Tibial nerve (tissue), 4 donors: ENCODE data around the gene CAPZA2. TPM values are rescaled to one million over a fixed set of nuclear protein-coding genes. Genes with fewer than 3 reads are reported as not detected.

Experiments used
- DNase-seq, 2 donors: peaks; one replicate each; pipeline ENCODE4 v3.0.0-alpha.2; 2019; ENCODE audit warnings: low spot score in 2 of 2
- H3K27ac ChIP-seq, 4 donors: fragments of 200-600 bp; sonication (generic) in 3 of 4; one replicate each; pipeline ENCODE4 v1.5.1; 2017 to 2019; ENCODE audit warnings: mild to moderate bottlenecking in 1 of 4
- H3K27me3 ChIP-seq, 2 donors: fragments of 200-600 bp; sonication (generic) in 1 of 2; one replicate each; pipeline versions ENCODE4 v1.5.1 to v1.6.0; 2017 to 2019
- H3K36me3 ChIP-seq, 3 donors: fragments of 200-600 bp; sonication (generic); one replicate each; pipeline ENCODE4 v1.5.1; 2018 to 2019
- H3K4me1 ChIP-seq, 4 donors: fragments of 200-600 bp; sonication (generic) in 3 of 4; one replicate each; pipeline ENCODE4 v1.5.1; 2017 to 2019
- H3K4me3 ChIP-seq, 4 donors: fragments of 200-600 bp; sonication (generic) in 3 of 4; one replicate each; pipeline ENCODE4 v1.5.1; 2017 to 2019; ENCODE audit warnings: mild to moderate bottlenecking in 1 of 4, moderate library complexity in 1 of 4
- H3K9me3 ChIP-seq, 4 donors: fragments of 200-600 bp; sonication (generic) in 3 of 4; one replicate each; pipeline ENCODE4 v1.5.1; 2017 to 2019
- CTCF ChIP-seq, 5 experiments: fragments of 200-600 bp in 3 of 5; fragments of 450-650 bp in 2 of 5; sonication (generic) in 3 of 5; IDR thresholded peaks; one replicate each; pipeline ENCODE4 v1.5.1; 2016 to 2019; ENCODE audit warnings: antibody characterized with exemption in 5 of 5, mild to moderate bottlenecking in 3 of 5, moderate library complexity in 2 of 5
- EP300 ChIP-seq, 2 donors: sonication (generic); formaldehyde crosslinking; IDR thresholded peaks; one replicate each; pipeline ENCODE4 v1.6.1; 2017; ENCODE audit warnings: antibody characterized with exemption in 2 of 2, mild to moderate bottlenecking in 1 of 2
- POLR2A ChIP-seq, 2 donors: fragments of 450-650 bp; IDR thresholded peaks; one replicate each; pipeline ENCODE4 v1.6.1; 2017; ENCODE audit warnings: antibody characterized with exemption in 2 of 2, mild to moderate bottlenecking in 2 of 2, moderate library complexity in 2 of 2
- WGBS, 2 donors: methylation state at CpG; one replicate each; pipeline ENCODE4 v1.1.5; 2018; 5-methylcytosine and 5-hydroxymethylcytosine counted together
- total RNA-seq, 4 donors: library from RNA; depleted of rRNA; stranded (reverse); fragments of >200 nt; gene quantifications; one replicate each; pipeline ENCODE4 v1.1.0, GENCODE V29; 2016

The CAPZA2 gene
- total RNA-seq, 4 donors from 2014 or later, result 55.5 to 127 (median 99.2) TPM

GRCh38 chr7:116952635-116953371 lies 90.4 kb downstream of the CAPZA2 start:
- Histone ChIP-seq H3K27me3 (no peaks in the 10 kb centered on the region), H3K27ac (peak overlapping the region; percentile 96 to 100 (median 98)), H3K36me3 (no peaks in the 10 kb centered on the region), H3K4me3 (peak overlapping the region; percentile 56 to 99 (median 88)), H3K9me3 (no peaks in the 10 kb centered on the region), H3K4me1 (peaks cover 3 to 40% (median 13%) of the 10 kb centered on the region in 4 donors)
- DNase-seq, result peak; percentile 32 to 56
- 4 to 6% methylated on average over 25 of the region's 25 CpGs for WGBS, 2 donors
- TF ChIP-seq POLR2A (IDR thresholded peaks at IDR 0.05), result no peak
- TF ChIP-seq CTCF (IDR thresholded peaks at IDR 0.05), result no peak
- TF ChIP-seq EP300 (IDR thresholded peaks at IDR 0.05), result peak in 1 of 2 donors; percentile 11

DNA sequence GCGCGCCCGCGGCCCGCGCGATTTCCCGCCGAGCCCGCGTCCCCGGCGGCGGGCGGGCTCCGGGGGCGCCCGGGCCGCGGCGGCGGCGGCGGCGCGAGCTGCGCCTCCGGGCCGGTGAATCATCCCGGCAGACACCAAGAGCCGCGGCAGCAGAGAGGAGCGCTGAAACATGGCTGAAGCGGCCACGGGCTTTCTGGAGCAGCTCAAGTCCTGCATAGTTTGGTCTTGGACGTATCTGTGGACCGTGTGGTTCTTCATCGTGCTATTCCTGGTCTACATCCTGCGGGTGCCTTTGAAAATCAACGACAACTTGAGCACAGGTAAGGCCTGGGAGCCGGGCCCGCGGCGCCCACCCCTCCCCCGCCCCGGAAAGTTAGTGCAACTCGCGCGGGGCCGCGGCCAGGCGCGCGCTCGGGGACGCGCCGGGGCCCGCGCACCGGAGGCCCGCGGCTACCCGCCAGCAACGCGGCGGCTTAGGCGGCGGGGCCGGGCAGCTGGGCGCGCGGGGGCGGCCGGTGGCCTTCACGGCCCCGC lies 91.1 kb downstream of the CAPZA2 start, which contains the start of gene ST7:
Gene ST7, plus strand, starts transcription at position 130 of the 534 bp plus-strand sequence. Its CDS starts 40 bp downstream, at position 170.
- no peaks in the 10 kb centered on the region for H3K36me3 ChIP-seq
- peak in 1 of 2 donors; percentile 54 for TF ChIP-seq EP300 (IDR thresholded peaks at IDR 0.05)
- TF ChIP-seq POLR2A (IDR thresholded peaks at IDR 0.05), result peak in 1 of 2 donors; percentile 7
- TF ChIP-seq CTCF (IDR thresholded peaks at IDR 0.05), result peak in 1 of 5 experiments; percentile 7
- DNase-seq, result peak; percentile 23 to 43
- H3K9me3 ChIP-seq, result no peaks in the 10 kb centered on the region
- peak within 1 kb of the TSS; percentile 98 to 100 (median 99) for H3K27ac ChIP-seq
- H3K27me3 ChIP-seq, result no peaks in the 10 kb centered on the region
- 0 to 1% methylated on average over 36 to 41 of the region's 77 CpGs for WGBS, 2 donors
- peak within 1 kb of the TSS; percentile 64 to 99 (median 88) for H3K4me3 ChIP-seq
- H3K4me1 ChIP-seq, result peaks cover 3 to 40% (median 13%) of the 10 kb centered on the region in 4 donors

- 1% methylated on average over 18 to 40 of the region's 63 CpGs for WGBS, 2 donors
- Histone ChIP-seq H3K36me3 (no peaks in the 10 kb centered on the region), H3K4me3 (peak overlapping the region; percentile 64 to 99 (median 88)), H3K27me3 (no peaks in the 10 kb centered on the region), H3K27ac (peak overlapping the region; percentile 98 to 100 (median 99)), H3K4me1 (peaks cover 3 to 40% (median 13%) of the 10 kb centered on the region in 4 donors), H3K9me3 (no peaks in the 10 kb centered on the region)
- peak in 1 of 2 donors; percentile 47 for DNase-seq
- peak; percentile 9 to 67 for TF ChIP-seq POLR2A (IDR thresholded peaks at IDR 0.05)
- peak in 1 of 2 donors; percentile 39 for TF ChIP-seq EP300 (IDR thresholded peaks at IDR 0.05)
- TF ChIP-seq CTCF (IDR thresholded peaks at IDR 0.05), result no peak
Observed at GRCh38 chr7:116953906-116954838, 91.8 kb downstream of the CAPZA2 start.

GRCh38 chr7:116955340-116955739 lies 93.0 kb downstream of the CAPZA2 start:
- no peak overlapping the region for H3K4me3 ChIP-seq
- no peak for DNase-seq

More at GRCh38 chr7:116955340-116955739, 93.0 kb downstream of the CAPZA2 start:
- Histone ChIP-seq H3K27ac (peak overlapping the region in 2 of 4 donors; percentile 79 to 100), H3K9me3 (no peaks in the 10 kb centered on the region), H3K4me1 (peaks cover 3 to 40% (median 13%) of the 10 kb centered on the region in 4 donors), H3K36me3 (no peaks in the 10 kb centered on the region), H3K27me3 (no peaks in the 10 kb centered on the region)
- no peak for TF ChIP-seq CTCF (IDR thresholded peaks at IDR 0.05)
- no peak for TF ChIP-seq EP300 (IDR thresholded peaks at IDR 0.05)
- no peak for TF ChIP-seq POLR2A (IDR thresholded peaks at IDR 0.05)
